ENCODE data around the gene KCNK17. TPM values are rescaled to one million over a fixed set of nuclear protein-coding genes. Genes with fewer than 3 reads are reported as not detected.

The KCNK17 gene
- total RNA-seq, 4 donors from 2014 or later = 0.79 to 2.3 (median 1.3) TPM; not detected in 1

GRCh38 chr6:39347206-39347605 lies 33.0 kb upstream of the KCNK17 start:
- no peak for TF ChIP-seq POLR2A (IDR thresholded peaks at IDR 0.05)
- TF ChIP-seq CTCF (IDR thresholded peaks at IDR 0.05) = no peak
- H3K4me3 ChIP-seq = no peak overlapping the region
- no peak for DNase-seq
- no peaks in the 10 kb centered on the region for H3K4me1 ChIP-seq
- H3K9me3 ChIP-seq = no peaks in the 10 kb centered on the region
- intact Hi-C loops (cut with DNase I; ENCODE audit: low total_unique reads) = no loop called here
- no peaks in the 10 kb centered on the region for H3K27me3 ChIP-seq
- H3K36me3 ChIP-seq = no peaks in the 10 kb centered on the region
- no peak overlapping the region for H3K27ac ChIP-seq

DNA sequence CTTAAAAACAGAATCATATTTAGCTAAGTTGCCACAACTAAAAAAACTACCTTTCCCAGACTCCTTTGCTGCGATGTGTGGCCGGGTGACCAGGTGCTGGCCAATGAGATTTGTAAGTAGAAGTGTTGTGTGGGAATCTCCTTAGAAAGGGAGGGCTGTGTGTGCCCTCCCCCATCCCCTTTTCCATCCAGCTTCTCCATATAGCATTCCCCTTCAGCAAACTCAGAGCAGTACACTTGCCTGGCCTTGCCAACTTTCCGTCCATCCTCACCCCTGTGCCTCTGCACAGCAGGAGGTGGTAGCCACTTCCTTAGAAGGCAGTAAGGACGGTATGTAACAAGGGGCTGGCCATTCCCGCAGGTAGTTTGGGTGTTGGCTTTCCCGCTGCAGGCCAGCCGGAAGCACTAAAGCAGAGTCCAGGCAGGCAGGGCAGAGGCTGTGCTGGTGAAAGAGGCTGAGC lies 30.6 kb upstream of the KCNK17 start:
- Histone ChIP-seq H3K4me1 (no peaks in the 10 kb centered on the region), H3K4me3 (no peak overlapping the region), H3K27ac (no peak overlapping the region), H3K36me3 (no peaks in the 10 kb centered on the region), H3K9me3 (no peaks in the 10 kb centered on the region), H3K27me3 (no peaks in the 10 kb centered on the region)
- TF ChIP-seq POLR2A (IDR thresholded peaks at IDR 0.05) (no peak), CTCF (IDR thresholded peaks at IDR 0.05) (no peak)
- DNase-seq = no peak
- intact Hi-C loops (cut with DNase I; ENCODE audit: low total_unique reads) = no loop called here

GRCh38 chr6:39343396-39343870 lies 29.2 kb upstream of the KCNK17 start:
- no peak overlapping the region for H3K27ac ChIP-seq
- H3K9me3 ChIP-seq = no peaks in the 10 kb centered on the region
- no peaks in the 10 kb centered on the region for H3K27me3 ChIP-seq
- TF ChIP-seq POLR2A (IDR thresholded peaks at IDR 0.05) = no peak
- TF ChIP-seq CTCF (IDR thresholded peaks at IDR 0.05) = no peak
- no peak overlapping the region for H3K4me3 ChIP-seq
- H3K4me1 ChIP-seq = no peaks in the 10 kb centered on the region
- DNase-seq = no peak
- no peaks in the 10 kb centered on the region for H3K36me3 ChIP-seq
- intact Hi-C loops (cut with DNase I; ENCODE audit: low total_unique reads) = no loop called here

- no peaks in the 10 kb centered on the region for H3K27me3 ChIP-seq
- no peak overlapping the region for H3K27ac ChIP-seq
- H3K4me3 ChIP-seq = no peak overlapping the region
- no peaks in the 10 kb centered on the region for H3K9me3 ChIP-seq
- no peak for DNase-seq
- TF ChIP-seq POLR2A (IDR thresholded peaks at IDR 0.05) (no peak), CTCF (IDR thresholded peaks at IDR 0.05) (no peak)
- intact Hi-C loops (cut with DNase I; ENCODE audit: low total_unique reads) = no loop called here
- no peaks in the 10 kb centered on the region for H3K36me3 ChIP-seq
- no peaks in the 10 kb centered on the region for H3K4me1 ChIP-seq
Measured at GRCh38 chr6:39342692-39343395, 28.6 kb upstream of the KCNK17 start.

GRCh38 chr6:39341937-39342336 lies 27.7 kb upstream of the KCNK17 start:
- H3K4me3 ChIP-seq = no peak overlapping the region
- H3K27me3 ChIP-seq = no peaks in the 10 kb centered on the region
- intact Hi-C loops (cut with DNase I; ENCODE audit: low total_unique reads) = no loop called here
- H3K36me3 ChIP-seq = no peaks in the 10 kb centered on the region
- H3K27ac ChIP-seq = no peak overlapping the region
- no peak for DNase-seq
- H3K4me1 ChIP-seq = no peaks in the 10 kb centered on the region
- TF ChIP-seq POLR2A (IDR thresholded peaks at IDR 0.05) = no peak
- no peak for TF ChIP-seq CTCF (IDR thresholded peaks at IDR 0.05)
- no peaks in the 10 kb centered on the region for H3K9me3 ChIP-seq
